GM12878 (cell line): ENCODE data around the gene ADSS2. TPM values are rescaled to one million over a fixed set of nuclear protein-coding genes. Genes with fewer than 3 reads are reported as not detected.

ENCODE experiments used
- ATAC-seq: fragments of 200-7000 bp; cut with Tn5 transposase; 3 replicates; pipeline ENCODE4 v1.9.1; 2020; ENCODE audit warnings: mild to moderate bottlenecking, moderate library complexity
- BruUV-seq: library from RNA; stranded (reverse); fragments of 400-500 nt; replicated peaks from 2 replicates; lab custom pipeline; 2021; lab: Mats Ljungman, UMichigan
- CTCF ChIA-PET: fragments of 300-600 bp; sonication (Branson Sonifier 250); formaldehyde crosslinking; extraction: SDS; loops from one replicate; lab custom pipeline; 2021; ENCODE audit warnings: inconsistent platforms; lab: Yijun Ruan, JAX
- POLR2A ChIA-PET: fragments of 350-600 bp; formaldehyde crosslinking; extraction: SDS; loops from one replicate; lab custom pipeline; 2021; ENCODE audit warnings: inconsistent platforms; lab: Charles Lee
- RAD21 ChIA-PET: fragments of 300-600 bp; sonication (Branson Sonifier 250); formaldehyde crosslinking; loops from one replicate; lab custom pipeline; 2023; ENCODE audit warnings: antibody characterized with exemption; ENCODE audit not compliant: unreplicated experiment; lab: Charles Lee
- SMC1A ChIA-PET: fragments of 300-600 bp; sonication (Branson Sonifier 250); formaldehyde crosslinking; loops from one replicate; lab custom pipeline; 2023; ENCODE audit not compliant: unreplicated experiment, uncharacterized antibody; lab: Charles Lee
- DNase-seq: peaks from one replicate; pipeline ENCODE4 v3.0.0-alpha.2; 2011; ENCODE audit warnings: low read depth, low spot score
- FAIRE-seq: peaks from 3 replicates; lab custom pipeline; 2011; peaks lifted over from hg19 to GRCh38; lab: Jason Lieb, UNC
- H2AFZ ChIP-seq: 2 replicates; pipeline ENCODE4 v1.6.0; 2011; ENCODE audit warnings: low read depth, low read length, control low read depth; ENCODE audit not compliant: control insufficient read depth
- H3K27ac ChIP-seq: 2 replicates; pipeline ENCODE4 v1.5.1; 2011; ENCODE audit warnings: control low read depth; ENCODE audit not compliant: control insufficient read depth, insufficient read depth
- H3K27me3 ChIP-seq, 2 experiments: replicated peaks in 1 of 2; 2 replicates each; pipeline versions ENCODE4 v1.6.0 to v1.6.1; 2011; ENCODE audit warnings: low read length in 1 of 2; ENCODE audit not compliant: control insufficient read depth in 2 of 2, insufficient read depth in 2 of 2
- H3K36me3 ChIP-seq, 2 experiments: 2 replicates each; pipeline ENCODE4 v1.5.1; 2011; ENCODE audit warnings: low read length in 1 of 2; ENCODE audit not compliant: control insufficient read depth in 2 of 2, insufficient read depth in 2 of 2
- H3K4me1 ChIP-seq: 2 replicates; pipeline ENCODE4 v1.6.1; 2011; ENCODE audit warnings: mild to moderate bottlenecking, low read length, moderate library complexity, mixed read lengths; ENCODE audit not compliant: control insufficient read depth, insufficient read depth
- H3K4me2 ChIP-seq: 2 replicates; pipeline ENCODE4 v1.6.0; 2011; ENCODE audit warnings: control low read depth; ENCODE audit not compliant: control insufficient read depth, insufficient read depth
- H3K4me3 ChIP-seq: fragments of 200-600 bp; sonication (generic); 2 replicates; pipeline ENCODE4 v1.5.1; 2016
- H3K79me2 ChIP-seq: 2 replicates; pipeline ENCODE4 v1.6.0; 2011; ENCODE audit warnings: low read length; ENCODE audit not compliant: control insufficient read depth, insufficient read depth
- H3K9ac ChIP-seq: 2 replicates; pipeline ENCODE4 v1.8.0; 2011; ENCODE audit warnings: low read length, control low read depth, mixed read lengths; ENCODE audit not compliant: control insufficient read depth, insufficient read depth
- H3K9me3 ChIP-seq: replicated peaks from 3 replicates; pipeline ENCODE4 v1.5.1; 2011; ENCODE audit warnings: mild to moderate bottlenecking, low read length; ENCODE audit not compliant: control insufficient read depth, insufficient read depth
- H4K20me1 ChIP-seq: 2 replicates; pipeline ENCODE4 v1.6.0; 2011; ENCODE audit not compliant: control insufficient read depth, insufficient read depth
- CEBPZ ChIP-seq: fragments of 150-350 bp; IDR thresholded peaks from 2 replicates; pipeline ENCODE4 v1.6.1; 2016; ENCODE audit warnings: low read depth, low read length
- E4F1 ChIP-seq: fragments of 450-650 bp; IDR thresholded peaks from 2 replicates; pipeline ENCODE4 v1.6.1; 2018; ENCODE audit warnings: borderline replicate concordance, mild to moderate bottlenecking; ENCODE audit not compliant: partially characterized antibody
- IKZF1 ChIP-seq: fragments of 450-650 bp; conservative IDR thresholded peaks from 2 replicates; pipeline ENCODE4 v1.6.1; 2017; ENCODE audit warnings: antibody characterized with exemption, mild to moderate bottlenecking
- IRF5 ChIP-seq: fragments of 450-650 bp; IDR thresholded peaks from 2 replicates; pipeline ENCODE4 v1.6.1; 2017; ENCODE audit warnings: borderline replicate concordance
- JUND ChIP-seq: IDR thresholded peaks from 2 replicates; pipeline ENCODE4 v1.6.1; 2012; ENCODE audit warnings: low read depth, mild to moderate bottlenecking, low read length, improper control_type of control experiment, moderate library complexity
- LARP7 ChIP-seq: fragments of 450-650 bp; IDR thresholded peaks from 2 replicates; pipeline ENCODE4 v1.6.1; 2017; ENCODE audit warnings: mild to moderate bottlenecking
- MAX ChIP-seq: IDR thresholded peaks from 2 replicates; pipeline ENCODE4 v1.6.1; 2012; ENCODE audit warnings: low read depth, low read length, improper control_type of control experiment
- RELB ChIP-seq: fragments of 450-650 bp; IDR thresholded peaks from 2 replicates; pipeline ENCODE4 v1.6.1; 2017; ENCODE audit warnings: low read depth, mild to moderate bottlenecking, moderate library complexity
- TBL1XR1 ChIP-seq: IDR thresholded peaks from 2 replicates; pipeline ENCODE4 v1.6.1; 2012; ENCODE audit warnings: low read depth, low read length, improper control_type of control experiment
- USF2 ChIP-seq: IDR thresholded peaks from 2 replicates; pipeline ENCODE4 v1.6.1; 2011; ENCODE audit warnings: low read depth, low read length, improper control_type of control experiment, borderline replicate concordance
- WGBS: methylation state at CpG from one replicate; pipeline ENCODE4 v1.1.6; 2016; ENCODE audit warnings: low lambda C conversion rate; ENCODE audit not compliant: insufficient replicate concordance, insufficient coverage; ENCODE audit errors: missing lambda C conversion rate; 5-methylcytosine and 5-hydroxymethylcytosine counted together
- in situ Hi-C: fragments of 300-500 bp; cut with MboI; formaldehyde crosslinking; loops from 9 replicates; pipeline ENCODE4 v1.14.3; 2018; ENCODE audit warnings: mixed read lengths
- intact Hi-C: fragments of 100-400 bp; cut with micrococcal nuclease; formaldehyde crosslinking; loops from one replicate; pipeline ENCODE4 v1.14.2; 2022; ENCODE audit not compliant: unreplicated experiment
- polyA plus RNA-seq, 11 experiments: library from polyadenylated mRNA; depleted of rRNA in 4 of 11; unstranded in 6 of 11; stranded (reverse) in 5 of 11; fragments of >200 nt; fragmentation: Nextera tagmentation in 4 of 11; fragmentation: Illumina TruSeq in 1 of 11; extraction: Ambion mirVana in 4 of 11; extraction: Trizol in 1 of 11; gene quantifications; 1 replicate in 1 of 11; 2 replicates in 10 of 11; pipeline versions ENCODE4 v1.2.1 to v1.2.3, GENCODE V29; 2011 to 2016; ENCODE audit warnings: inconsistent platforms in 2 of 11, missing spikeins in 2 of 11, low read depth in 1 of 11
- total RNA-seq, 4 experiments: library from RNA; depleted of rRNA in 3 of 4; stranded (reverse); fragments of >200 nt in 3 of 4; fragmentation: Illumina TruSeq in 1 of 4; extraction: Trizol in 1 of 4; gene quantifications; 2 replicates each; pipeline versions ENCODE4 v1.2.1 to v1.2.3, GENCODE V29; 2013 to 2021

Gene ADSS2
- total and polyA plus RNA-seq, 10 of the 15 experiments (the other 5 are each of a cell fraction or from before 2014, with no cell fraction given) = 8.1 to 49.3 (median 40.6) TPM

- Histone ChIP-seq H4K20me1 (no peaks in the 10 kb centered on the region), H3K27me3 (no peaks in the 10 kb centered on the region), H3K36me3 (peaks cover 0 to 23% of the 10 kb centered on the region in 2 experiments; a peak in 3 of 4 replicates), H2AFZ (no peak overlapping the region), H3K4me3 (no peak overlapping the region), H3K9ac (no peak overlapping the region), H3K4me2 (no peak overlapping the region), H3K79me2 (no peaks in the 10 kb centered on the region; the same call in 1 of the 2 replicates), H3K27ac (no peak overlapping the region), H3K9me3 (no peaks in the 10 kb centered on the region), H3K4me1 (no peaks in the 10 kb centered on the region)
- ChIA-PET CTCF (interaction anchor here (0.6 to 1.3 kb wide), 3 partner anchors 10 to 516 kb away, joined by 3 to 4 read pairs (median 4); no protein-coding TSS in a partner anchor), POLR2A (no interaction called here), RAD21 (no interaction called here), SMC1A (interaction anchor here (1.0 to 1.9 kb wide), 3 partner anchors 9 to 24 kb away, joined by 3 to 5 read pairs (median 4); no protein-coding TSS in a partner anchor)
- FAIRE-seq = no peak
- in situ Hi-C loops (no loop called here), intact Hi-C loops (no loop called here)
- DNase-seq = no peak
- no TSS peak for BruUV-seq
- no peak for ATAC-seq
- 74% methylated on average over 2 of the region's 2 CpGs for WGBS
- no peak for TF ChIP-seq IRF5
- no peak for TF ChIP-seq LARP7
- TF ChIP-seq RELB = no peak
- TF ChIP-seq MAX = no peak
- no peak for TF ChIP-seq TBL1XR1
- no peak for TF ChIP-seq E4F1
- no peak for TF ChIP-seq CEBPZ
- TF ChIP-seq JUND = no peak
- no peak for TF ChIP-seq USF2
- TF ChIP-seq IKZF1 = no peak
These were observed 26.9 kb downstream of the ADSS2 start for GRCh38 chr1:244424649-244425334.
